HepG2 (cell line): ENCODE measurements around the gene MICAL1. TPM values are rescaled to one million over a fixed set of nuclear protein-coding genes. Genes with fewer than 3 reads are reported as not detected.

Experiments used
- ATAC-seq: fragments of 200-7000 bp; cut with Tn5 transposase; 3 replicates; pipeline ENCODE4 v1.9.1; 2020; ENCODE audit warnings: mild to moderate bottlenecking, moderate library complexity
- BruUV-seq: library from RNA; stranded (reverse); fragments of 400-500 nt; replicated peaks from 2 replicates; lab custom pipeline; 2021; lab: Mats Ljungman, UMichigan
- CTCF ChIA-PET: fragments of 300-600 bp; formaldehyde crosslinking; extraction: SDS; loops from one replicate; lab custom pipeline; 2021; ENCODE audit warnings: low total read pairs, inconsistent platforms, low intra/inter-chr PET ratio; lab: Yijun Ruan, JAX
- POLR2A ChIA-PET: fragments of 350-600 bp; sonication (Branson Sonifier 250); formaldehyde crosslinking; loops from one replicate; lab custom pipeline; 2020; ENCODE audit warnings: antibody characterized with exemption, inconsistent platforms; lab: Yijun Ruan, JAX
- DNase-seq: peaks from one replicate; pipeline ENCODE4 v3.0.0-alpha.2; 2015; ENCODE audit warnings: low spot score
- FAIRE-seq: peaks from 3 replicates; lab custom pipeline; 2011; peaks lifted over from hg19 to GRCh38; lab: Jason Lieb, UNC
- H2AFZ ChIP-seq: one replicate; pipeline ENCODE4 v1.6.1; 2011; ENCODE audit warnings: low read length, inconsistent platforms
- H3K27ac ChIP-seq: fragments of 300-600 bp; 3 replicates; pipeline ENCODE4 v1.8.0; 2011; ENCODE audit warnings: mixed run types, mild to moderate bottlenecking, mixed read lengths, low read length, inconsistent platforms; ENCODE audit not compliant: insufficient read depth; ENCODE audit errors: extremely low read length
- H3K27me3 ChIP-seq, 2 experiments: fragments of 200-600 bp in 1 of 2; 2 replicates in 1 of 2; 3 replicates in 1 of 2; pipeline versions ENCODE4 v1.6.0 to v1.8.0; 2011; ENCODE audit warnings: low read length in 2 of 2, mild to moderate bottlenecking in 2 of 2, moderate library complexity in 2 of 2, inconsistent platforms in 1 of 2; ENCODE audit not compliant: insufficient read depth in 2 of 2, control insufficient read depth in 1 of 2
- H3K36me3 ChIP-seq, 2 experiments: fragments of 200-600 bp in 1 of 2; replicated peaks in 1 of 2; 2 replicates in 1 of 2; 3 replicates in 1 of 2; pipeline versions ENCODE4 v1.5.1 to v1.8.0; 2011; ENCODE audit warnings: low read length in 2 of 2, inconsistent platforms in 1 of 2; ENCODE audit not compliant: insufficient read depth in 2 of 2, control insufficient read depth in 1 of 2
- H3K4me1 ChIP-seq: 2 replicates; pipeline ENCODE4 v1.5.1; 2012; ENCODE audit warnings: low read length, inconsistent platforms; ENCODE audit not compliant: insufficient read depth
- H3K4me2 ChIP-seq: 2 replicates; pipeline ENCODE4 v1.6.0; 2011; ENCODE audit warnings: low read depth, low read length, inconsistent platforms
- H3K4me3 ChIP-seq, 3 experiments: fragments of 200-600 bp in 1 of 3; sonication (generic), shearing (Covaris generic) in 1 of 3; replicated peaks in 1 of 3; 2 replicates each; pipeline ENCODE4 v1.5.1; 2011 to 2016; ENCODE audit warnings: low read length in 3 of 3, inconsistent platforms in 2 of 3, low read depth in 2 of 3, mild to moderate bottlenecking in 2 of 3, control low read depth in 1 of 3, mixed read lengths in 1 of 3; ENCODE audit not compliant: insufficient read depth in 1 of 3
- H3K79me2 ChIP-seq: one replicate; pipeline ENCODE4 v1.6.1; 2011; ENCODE audit warnings: low read length, inconsistent platforms; ENCODE audit not compliant: insufficient read depth
- H3K9ac ChIP-seq: 2 replicates; pipeline ENCODE4 v1.6.0; 2011; ENCODE audit warnings: mild to moderate bottlenecking, low read depth, low read length, inconsistent platforms; ENCODE audit not compliant: insufficient read depth
- H3K9me3 ChIP-seq: 2 replicates; pipeline ENCODE4 v1.5.1; 2012; ENCODE audit warnings: mild to moderate bottlenecking, low read length
- H4K20me1 ChIP-seq: 2 replicates; pipeline ENCODE4 v1.6.0; 2011; ENCODE audit warnings: inconsistent platforms, mild to moderate bottlenecking, low read length, moderate library complexity; ENCODE audit not compliant: insufficient read depth
- ZFY ChIP-seq: sonication (generic); formaldehyde crosslinking; IDR thresholded peaks from 2 replicates; pipeline ENCODE4 v1.4.0; 2020; ENCODE audit warnings: missing genetic modification reagents
- ZNF350 ChIP-seq: sonication (generic); formaldehyde crosslinking; IDR thresholded peaks from 2 replicates; pipeline ENCODE4 v1.4.0; 2020; ENCODE audit warnings: mild to moderate bottlenecking, low read depth, missing genetic modification reagents, borderline replicate concordance
- WGBS: methylation state at CpG from one replicate; pipeline ENCODE4 v1.1.6; 2017; ENCODE audit warnings: low lambda C conversion rate; 5-methylcytosine and 5-hydroxymethylcytosine counted together
- in situ Hi-C: cut with HindIII; loops from 2 replicates; pipeline ENCODE4 v1.10.0; 2017; ENCODE audit warnings: low pct_unique_long_range_greater_than_20kb; ENCODE audit not compliant: extremely low pct_ligation_motif_present
- intact Hi-C: fragments of 100-400 bp; cut with micrococcal nuclease; formaldehyde crosslinking; loops from one replicate; pipeline ENCODE4 v1.10.0; 2022; ENCODE audit not compliant: unreplicated experiment
- polyA plus RNA-seq, 8 experiments: library from polyadenylated mRNA; depleted of rRNA in 3 of 8; stranded (reverse) in 7 of 8; unstranded in 1 of 8; fragments of >200 nt; fragmentation: Illumina TruSeq in 4 of 8; extraction: Trizol in 4 of 8; gene quantifications; 2 replicates each; pipeline versions ENCODE4 v1.2.1 to v1.2.3, GENCODE V29; 2011 to 2016; ENCODE audit warnings: low read depth in 4 of 8, missing spikeins in 1 of 8, mixed read lengths in 1 of 8; ENCODE audit not compliant: insufficient read depth in 1 of 8
- total RNA-seq, 5 experiments: library from RNA; depleted of rRNA; stranded (reverse); fragments of >200 nt; fragmentation: Illumina TruSeq; extraction: Trizol; gene quantifications; 2 replicates each; pipeline ENCODE4 v1.2.3, GENCODE V29; 2016; ENCODE audit warnings: low read depth in 1 of 5
- TF ChIP-seq, protein P1 (sequence below): sonication (generic); formaldehyde crosslinking; IDR thresholded peaks from one replicate; pipeline ENCODE4 v1.5.1; 2020; ENCODE audit warnings: mild to moderate bottlenecking, missing genetic modification reagents; ENCODE audit errors: not compliant biosample characterization
- TF ChIP-seq, protein P2 (sequence below): sonication (generic); formaldehyde crosslinking; IDR thresholded peaks from 2 replicates; pipeline ENCODE4 v1.5.1; 2020; ENCODE audit warnings: mild to moderate bottlenecking, moderate library complexity, missing genetic modification reagents

Gene MICAL1
- total and polyA plus RNA-seq, 2 of the 13 experiments (the other 11 are each of a cell fraction or from before 2014, with no cell fraction given), result 6.9 to 39.0 TPM

DNA sequence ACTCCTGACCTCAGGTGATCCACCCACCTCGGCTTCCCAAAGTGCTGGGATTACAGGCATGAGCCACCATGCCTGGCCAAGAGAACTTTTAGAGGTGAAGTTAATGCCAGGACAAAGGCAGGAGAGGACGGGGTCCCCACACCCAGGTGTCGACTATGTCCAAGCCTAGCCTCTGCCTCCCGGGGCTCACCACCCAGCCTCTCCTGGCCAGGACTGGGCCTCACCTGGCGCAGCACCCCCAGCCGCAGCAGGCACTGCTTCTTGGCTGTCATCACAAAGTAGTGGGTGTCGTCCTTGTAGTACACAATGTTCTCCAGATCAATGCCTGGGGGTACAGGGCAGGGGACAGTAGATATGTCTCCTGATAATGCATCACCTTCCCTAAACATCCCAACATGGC is 4.2 kb downstream of the MICAL1 start:
- in situ Hi-C loops, result no loop called here
- no peaks in the 10 kb centered on the region for H3K27me3 ChIP-seq
- no peak overlapping the region for H3K4me2 ChIP-seq
- H3K4me3 ChIP-seq, result no peak overlapping the region
- no peaks in the 10 kb centered on the region for H3K9me3 ChIP-seq
- TF ChIP-seq ZFY (CRISPR knock-in tag), result no peak
- no peak for TF ChIP-seq ZNF350 (CRISPR knock-in tag)
- TF ChIP-seq, protein P1, sequence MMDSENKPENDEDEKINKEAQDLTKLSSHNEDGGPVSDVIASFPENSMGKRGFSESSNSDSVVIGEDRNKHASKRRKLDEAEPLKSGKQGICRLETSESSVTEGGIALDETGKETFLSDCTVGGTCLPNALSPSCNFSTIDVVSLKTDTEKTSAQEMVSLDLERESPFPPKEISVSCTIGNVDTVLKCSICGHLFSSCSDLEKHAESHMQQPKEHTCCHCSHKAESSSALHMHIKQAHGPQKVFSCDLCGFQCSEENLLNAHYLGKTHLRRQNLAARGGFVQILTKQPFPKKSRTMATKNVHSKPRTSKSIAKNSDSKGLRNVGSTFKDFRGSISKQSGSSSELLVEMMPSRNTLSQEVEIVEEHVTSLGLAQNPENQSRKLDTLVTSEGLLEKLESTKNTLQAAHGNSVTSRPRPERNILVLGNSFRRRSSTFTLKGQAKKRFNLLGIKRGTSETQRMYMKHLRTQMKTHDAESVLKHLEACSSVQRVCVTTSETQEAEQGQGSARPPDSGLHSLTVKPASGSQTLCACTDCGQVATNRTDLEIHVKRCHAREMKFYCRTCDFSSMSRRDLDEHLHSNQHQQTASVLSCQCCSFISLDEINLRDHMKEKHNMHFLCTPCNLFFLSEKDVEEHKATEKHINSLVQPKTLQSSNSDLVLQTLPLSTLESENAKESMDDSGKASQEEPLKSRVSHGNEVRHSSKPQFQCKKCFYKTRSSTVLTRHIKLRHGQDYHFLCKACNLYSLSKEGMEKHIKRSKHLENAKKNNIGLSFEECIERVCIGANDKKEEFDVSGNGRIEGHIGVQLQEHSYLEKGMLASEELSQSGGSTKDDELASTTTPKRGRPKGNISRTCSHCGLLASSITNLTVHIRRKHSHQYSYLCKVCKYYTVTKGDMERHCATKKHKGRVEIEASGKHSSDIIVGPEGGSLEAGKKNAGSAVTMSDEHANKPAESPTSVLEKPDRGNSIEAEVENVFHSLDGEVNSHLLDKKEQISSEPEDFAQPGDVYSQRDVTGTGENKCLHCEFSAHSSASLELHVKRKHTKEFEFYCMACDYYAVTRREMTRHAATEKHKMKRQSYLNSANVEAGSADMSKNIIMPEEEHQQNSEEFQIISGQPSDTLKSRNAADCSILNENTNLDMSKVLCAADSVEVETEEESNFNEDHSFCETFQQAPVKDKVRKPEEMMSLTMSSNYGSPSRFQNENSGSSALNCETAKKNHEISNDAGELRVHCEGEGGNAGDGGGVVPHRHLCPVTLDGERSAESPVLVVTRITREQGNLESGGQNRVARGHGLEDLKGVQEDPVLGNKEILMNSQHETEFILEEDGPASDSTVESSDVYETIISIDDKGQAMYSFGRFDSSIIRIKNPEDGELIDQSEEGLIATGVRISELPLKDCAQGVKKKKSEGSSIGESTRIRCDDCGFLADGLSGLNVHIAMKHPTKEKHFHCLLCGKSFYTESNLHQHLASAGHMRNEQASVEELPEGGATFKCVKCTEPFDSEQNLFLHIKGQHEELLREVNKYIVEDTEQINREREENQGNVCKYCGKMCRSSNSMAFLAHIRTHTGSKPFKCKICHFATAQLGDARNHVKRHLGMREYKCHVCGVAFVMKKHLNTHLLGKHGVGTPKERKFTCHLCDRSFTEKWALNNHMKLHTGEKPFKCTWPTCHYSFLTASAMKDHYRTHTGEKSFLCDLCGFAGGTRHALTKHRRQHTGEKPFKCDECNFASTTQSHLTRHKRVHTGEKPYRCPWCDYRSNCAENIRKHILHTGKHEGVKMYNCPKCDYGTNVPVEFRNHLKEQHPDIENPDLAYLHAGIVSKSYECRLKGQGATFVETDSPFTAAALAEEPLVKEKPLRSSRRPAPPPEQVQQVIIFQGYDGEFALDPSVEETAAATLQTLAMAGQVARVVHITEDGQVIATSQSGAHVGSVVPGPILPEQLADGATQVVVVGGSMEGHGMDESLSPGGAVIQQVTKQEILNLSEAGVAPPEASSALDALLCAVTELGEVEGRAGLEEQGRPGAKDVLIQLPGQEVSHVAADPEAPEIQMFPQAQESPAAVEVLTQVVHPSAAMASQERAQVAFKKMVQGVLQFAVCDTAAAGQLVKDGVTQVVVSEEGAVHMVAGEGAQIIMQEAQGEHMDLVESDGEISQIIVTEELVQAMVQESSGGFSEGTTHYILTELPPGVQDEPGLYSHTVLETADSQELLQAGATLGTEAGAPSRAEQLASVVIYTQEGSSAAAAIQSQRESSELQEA (CRISPR knock-in tag), result no peak
- TF ChIP-seq, protein P2, sequence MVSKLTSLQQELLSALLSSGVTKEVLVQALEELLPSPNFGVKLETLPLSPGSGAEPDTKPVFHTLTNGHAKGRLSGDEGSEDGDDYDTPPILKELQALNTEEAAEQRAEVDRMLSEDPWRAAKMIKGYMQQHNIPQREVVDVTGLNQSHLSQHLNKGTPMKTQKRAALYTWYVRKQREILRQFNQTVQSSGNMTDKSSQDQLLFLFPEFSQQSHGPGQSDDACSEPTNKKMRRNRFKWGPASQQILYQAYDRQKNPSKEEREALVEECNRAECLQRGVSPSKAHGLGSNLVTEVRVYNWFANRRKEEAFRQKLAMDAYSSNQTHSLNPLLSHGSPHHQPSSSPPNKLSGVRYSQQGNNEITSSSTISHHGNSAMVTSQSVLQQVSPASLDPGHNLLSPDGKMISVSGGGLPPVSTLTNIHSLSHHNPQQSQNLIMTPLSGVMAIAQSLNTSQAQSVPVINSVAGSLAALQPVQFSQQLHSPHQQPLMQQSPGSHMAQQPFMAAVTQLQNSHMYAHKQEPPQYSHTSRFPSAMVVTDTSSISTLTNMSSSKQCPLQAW (CRISPR knock-in tag), result no peak
- TF ChIP-seq, all 625 proteins: peak for 0
- H3K79me2 ChIP-seq, result no peaks in the 10 kb centered on the region
- WGBS, result 100% methylated on average over 1 of the region's 7 CpGs
- H3K27ac ChIP-seq, result no peak overlapping the region
- POLR2A ChIA-PET, result no interaction called here
- ATAC-seq (no peak), FAIRE-seq (no peak), DNase-seq (no peak)
- BruUV-seq, result no TSS peak
- no peak overlapping the region for H3K9ac ChIP-seq
- CTCF ChIA-PET, result no interaction called here
- H4K20me1 ChIP-seq, result no peaks in the 10 kb centered on the region
- peaks cover 11% of the 10 kb centered on the region for H3K4me1 ChIP-seq
- H2AFZ ChIP-seq, result no peak overlapping the region
- H3K36me3 ChIP-seq, result no peaks in the 10 kb centered on the region; a peak in 2 of 5 replicates
- intact Hi-C loops, result no loop called here
